HL-60/S4 treated with retinoic acid at 250 ng/mL for 4 days and 3 days (cell line): ENCODE measurements around the gene TRIO.

ENCODE experiments used
- in situ Hi-C: fragments of 300-500 bp; cut with MboI; formaldehyde crosslinking; loops from 2 replicates; pipeline ENCODE4 v1.7.0; 2022; ENCODE audit warnings: low sequenced_read_pairs

TRIO gene

DNA sequence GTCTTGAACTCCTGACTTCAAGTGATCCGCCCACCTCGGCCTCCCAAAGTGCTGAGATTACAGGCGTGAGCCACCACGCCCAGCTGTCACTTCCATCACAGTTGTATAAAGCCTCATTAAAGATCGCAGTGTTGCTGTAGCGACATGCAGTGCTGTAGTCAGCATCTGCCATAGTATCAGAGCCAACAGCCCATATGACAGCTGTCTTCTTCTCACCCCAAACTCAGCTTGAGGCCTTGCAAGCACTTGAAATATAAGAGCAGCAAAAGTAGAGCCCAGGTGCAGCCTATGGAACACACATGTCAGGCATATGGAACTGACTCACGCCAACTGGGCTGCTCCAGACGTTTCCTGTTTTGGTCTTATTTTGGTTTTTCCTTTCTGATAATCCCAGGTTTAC lies 167.8 kb downstream of the TRIO start:
- in situ Hi-C loops = no loop called here

DNA sequence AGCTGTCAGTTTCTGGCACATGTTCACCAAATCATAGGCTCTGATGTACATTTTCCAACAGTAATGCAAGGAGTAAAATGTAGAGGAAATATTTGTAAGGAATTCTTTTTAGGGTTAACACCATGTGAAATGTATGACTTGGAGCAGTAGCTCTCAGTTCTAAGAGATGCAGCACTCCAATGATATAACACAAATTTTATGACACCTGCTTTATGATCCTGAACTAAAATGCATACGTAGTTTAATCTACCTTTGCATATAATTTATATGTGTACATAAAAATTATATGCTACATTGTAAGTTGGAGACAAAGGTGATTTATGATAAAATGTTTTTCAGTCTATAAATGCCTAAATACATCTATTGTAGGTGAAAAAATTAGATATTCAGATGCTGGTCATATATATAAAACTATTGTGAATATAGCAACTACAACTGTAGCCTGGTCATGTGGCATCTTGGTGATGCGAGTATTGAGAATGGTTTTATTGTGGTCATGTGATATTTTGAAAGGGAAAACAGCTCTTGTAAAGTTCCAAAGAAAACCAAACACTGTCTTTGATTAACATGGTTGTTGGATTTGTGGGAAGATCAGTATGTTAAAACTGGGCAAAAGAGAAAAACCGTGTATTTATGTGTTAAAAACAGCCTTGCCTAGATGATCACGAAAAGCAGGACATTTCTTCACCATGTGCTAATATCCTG lies 171.0 kb downstream of the TRIO start:
- in situ Hi-C loops = no loop called here

DNA sequence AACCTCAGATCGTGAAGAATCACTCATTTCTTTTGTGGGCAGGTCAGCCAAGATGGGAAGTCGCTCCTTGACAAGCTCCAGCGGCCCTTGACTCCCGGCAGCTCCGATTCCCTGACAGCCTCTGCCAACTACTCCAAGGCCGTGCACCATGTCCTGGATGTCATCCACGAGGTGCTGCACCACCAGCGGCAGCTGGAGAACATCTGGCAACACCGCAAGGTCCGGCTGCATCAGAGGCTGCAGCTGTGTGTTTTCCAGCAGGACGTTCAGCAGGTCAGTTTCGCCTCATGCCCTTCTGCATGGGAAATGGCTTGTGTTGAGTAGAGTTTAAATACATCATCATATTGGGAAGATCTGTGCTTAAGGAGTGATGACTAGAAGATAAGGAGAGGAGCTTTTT lies 173.3 kb downstream of the TRIO start:
- in situ Hi-C loops = no loop called here

DNA sequence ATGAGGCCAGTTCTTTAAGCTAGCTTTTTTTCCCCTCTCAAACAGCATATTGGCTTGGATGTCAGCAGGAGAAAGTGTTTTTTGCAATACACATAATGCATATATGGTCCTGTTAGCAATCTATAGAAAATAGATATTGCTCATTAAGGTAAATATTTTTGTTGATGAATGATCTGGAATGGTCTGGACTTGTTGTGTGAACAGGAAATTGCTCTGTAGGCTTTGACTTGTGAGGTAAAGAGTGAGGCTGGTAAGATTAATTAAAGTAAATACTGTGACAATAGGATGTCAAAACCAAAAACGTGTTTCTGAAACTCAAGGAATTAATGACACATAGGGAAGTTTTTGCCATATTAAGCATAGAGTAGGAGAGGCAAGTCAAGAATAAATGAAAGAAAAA lies 176.0 kb downstream of the TRIO start:
- in situ Hi-C loops = no loop called here

DNA sequence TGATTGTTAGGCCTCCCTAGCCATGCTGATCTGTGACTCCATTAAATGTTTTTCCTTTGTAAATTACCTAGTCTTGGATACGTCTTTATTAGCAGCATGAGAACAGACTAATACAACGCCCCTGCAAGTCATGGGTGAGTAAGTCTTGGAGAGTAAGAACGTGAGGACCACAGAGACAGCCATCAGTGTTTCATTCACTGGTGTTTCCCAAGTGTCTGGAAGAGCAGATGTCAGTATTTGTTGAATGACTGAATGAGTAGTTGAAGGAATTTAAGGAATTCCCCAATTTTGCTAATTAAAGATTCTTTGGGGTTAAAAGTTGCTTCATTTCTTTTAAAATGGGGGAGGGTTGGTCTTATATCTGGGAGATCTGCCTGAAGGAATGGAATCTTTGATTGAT lies 178.8 kb downstream of the TRIO start:
- in situ Hi-C loops = no loop called here

DNA sequence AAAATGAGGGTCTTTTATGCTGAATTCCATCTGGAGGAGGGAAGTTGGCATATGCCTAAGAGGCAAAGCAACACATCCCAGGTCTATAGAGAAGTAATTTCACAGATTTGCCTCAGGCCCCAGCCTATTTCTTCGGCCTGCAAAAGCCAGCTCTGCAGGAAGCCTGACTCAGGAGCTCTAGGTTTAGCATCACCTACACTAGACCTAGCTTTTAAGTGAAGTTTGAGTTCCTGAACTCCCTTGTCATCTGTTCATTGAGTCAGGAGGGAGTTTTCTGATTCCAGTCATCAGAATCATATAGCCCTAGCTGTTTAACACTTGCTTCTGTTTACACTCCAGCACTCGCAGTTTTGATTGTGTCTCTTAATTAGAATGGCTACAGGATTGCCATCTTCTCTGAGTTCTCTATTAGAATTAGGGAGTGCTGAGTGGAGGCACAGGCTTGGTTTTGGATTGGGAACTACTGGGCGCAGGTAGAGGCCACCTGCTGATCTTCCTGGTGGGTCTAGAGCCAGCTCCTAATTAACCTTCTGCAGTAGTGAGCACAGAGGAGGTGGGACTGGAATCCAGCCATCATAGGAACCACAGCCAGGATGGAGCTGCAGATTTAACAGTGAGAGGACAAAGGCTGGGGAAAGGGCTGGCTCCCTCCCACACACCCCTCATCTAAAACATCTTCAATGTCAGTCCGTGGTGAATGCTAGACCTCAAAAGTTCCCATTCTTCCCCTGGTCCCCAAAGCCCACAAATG lies 179.5 kb downstream of the TRIO start:
- in situ Hi-C loops = no loop called here

DNA sequence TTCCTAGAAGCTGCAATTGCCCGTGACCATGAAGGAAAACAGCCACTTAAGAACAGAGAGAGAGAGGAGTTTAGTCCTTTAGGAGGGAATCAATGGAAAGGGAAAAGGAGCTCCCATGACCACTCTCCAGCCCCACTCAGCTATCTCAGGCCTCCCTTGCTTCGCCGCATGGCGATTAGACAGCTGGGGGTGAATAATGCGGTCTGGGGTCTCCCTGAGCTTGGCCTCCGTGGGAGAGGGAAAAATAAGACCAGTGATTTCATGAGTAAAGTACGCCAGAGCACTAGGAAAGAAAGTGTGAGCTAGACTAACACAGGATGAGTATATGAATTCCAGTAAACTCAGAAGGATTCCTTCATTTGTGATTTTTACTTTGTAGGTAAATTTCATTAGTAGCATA lies 180.3 kb downstream of the TRIO start:
- in situ Hi-C loops = no loop called here

DNA sequence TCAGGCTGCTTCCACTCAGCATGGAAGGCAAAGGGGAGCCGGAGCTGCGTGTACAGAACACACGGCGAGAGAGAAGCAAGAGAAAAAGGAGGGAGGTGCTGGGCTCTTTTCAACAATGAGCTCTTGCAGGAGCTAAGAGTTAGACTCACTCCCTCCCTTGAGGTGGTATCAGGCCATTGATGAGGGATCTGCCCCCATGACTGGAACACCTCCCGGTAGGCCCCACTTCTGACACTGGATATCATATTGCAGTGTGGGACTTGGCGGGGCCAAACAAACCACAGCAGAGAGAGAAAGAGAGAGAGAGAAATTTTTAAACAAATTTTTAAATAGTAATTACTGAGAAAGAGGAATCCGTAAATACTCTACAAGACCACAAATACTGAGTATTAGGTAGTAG lies 182.2 kb downstream of the TRIO start:
- in situ Hi-C loops = no loop called here

DNA sequence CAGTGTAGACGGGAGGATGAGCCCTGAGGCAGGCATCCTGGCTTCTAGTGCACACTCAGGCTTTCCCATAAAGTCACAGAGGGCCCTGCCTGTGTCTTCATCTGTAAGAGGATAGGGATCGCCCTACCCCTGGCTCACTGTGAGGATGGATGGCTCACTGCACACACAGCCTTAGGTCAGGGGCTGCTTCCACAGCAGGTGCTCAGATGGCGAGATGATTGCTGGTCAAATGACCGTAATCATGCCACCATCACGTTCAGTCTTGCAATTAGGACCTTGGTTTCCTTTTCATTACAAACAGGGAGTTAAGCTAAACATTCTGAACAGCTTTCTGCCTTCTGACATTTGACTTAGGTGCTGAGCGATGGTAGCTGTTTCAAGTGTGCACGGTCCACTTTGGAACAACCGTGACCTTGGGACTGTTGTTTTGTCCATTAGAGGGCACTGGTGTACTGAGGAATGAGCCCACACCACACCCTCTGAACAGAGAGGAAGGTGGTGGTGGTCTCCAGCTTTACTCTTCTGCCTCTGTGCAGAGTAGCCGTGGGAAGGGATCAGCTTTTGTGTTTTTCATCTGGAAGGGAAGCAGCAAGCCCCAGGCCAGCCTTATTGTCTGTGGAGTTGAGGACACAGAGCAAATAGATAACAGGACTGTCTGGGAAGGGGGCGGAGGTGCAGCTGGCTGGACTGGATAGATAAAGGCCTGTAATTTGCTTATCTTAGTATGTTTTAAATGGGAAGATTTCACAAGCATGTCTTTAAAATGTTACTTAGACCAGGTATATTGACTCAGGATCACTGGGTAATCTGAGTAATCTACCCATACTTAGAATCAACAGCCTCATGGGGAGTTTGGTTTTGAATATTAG lies 183.1 kb downstream of the TRIO start:
- in situ Hi-C loops = no loop called here

DNA sequence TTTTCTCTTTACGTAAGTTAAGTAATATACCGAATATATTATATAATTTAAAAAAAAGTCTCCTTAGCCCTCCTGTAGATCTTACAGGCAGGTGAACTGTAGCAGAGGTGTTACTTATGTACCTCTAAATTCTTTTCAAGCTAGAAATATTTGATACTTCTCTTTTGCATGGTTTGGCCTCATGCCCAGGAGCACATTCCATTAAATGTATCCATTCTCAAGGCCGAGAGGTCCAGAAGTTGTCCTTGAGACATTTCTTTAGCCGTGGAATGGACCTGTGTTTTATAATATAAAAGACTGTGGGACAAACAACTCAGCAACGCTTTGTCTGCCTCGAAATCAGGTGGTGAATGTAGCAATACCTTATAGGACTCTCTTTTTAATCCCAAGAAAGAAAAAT lies 184.5 kb downstream of the TRIO start:
- in situ Hi-C loops = no loop called here

DNA sequence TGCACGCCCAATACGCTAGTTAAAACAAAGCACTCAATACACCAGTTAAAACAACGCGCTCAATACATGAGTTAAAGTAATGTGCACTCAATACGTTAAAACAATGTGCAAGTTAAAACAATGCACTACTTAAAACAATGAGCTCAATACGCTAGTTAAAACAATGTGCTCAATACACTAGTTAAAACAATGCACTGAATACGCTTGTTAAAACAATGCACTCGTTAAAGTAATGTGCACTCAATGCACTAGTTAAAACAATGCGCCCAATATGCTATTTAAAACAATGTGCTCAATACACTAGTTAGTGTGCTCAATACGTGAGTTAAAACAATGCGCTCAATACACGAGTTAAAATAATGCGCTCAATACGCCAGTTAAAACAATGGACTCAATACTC lies 185.0 kb downstream of the TRIO start:
- in situ Hi-C loops = no loop called here

DNA sequence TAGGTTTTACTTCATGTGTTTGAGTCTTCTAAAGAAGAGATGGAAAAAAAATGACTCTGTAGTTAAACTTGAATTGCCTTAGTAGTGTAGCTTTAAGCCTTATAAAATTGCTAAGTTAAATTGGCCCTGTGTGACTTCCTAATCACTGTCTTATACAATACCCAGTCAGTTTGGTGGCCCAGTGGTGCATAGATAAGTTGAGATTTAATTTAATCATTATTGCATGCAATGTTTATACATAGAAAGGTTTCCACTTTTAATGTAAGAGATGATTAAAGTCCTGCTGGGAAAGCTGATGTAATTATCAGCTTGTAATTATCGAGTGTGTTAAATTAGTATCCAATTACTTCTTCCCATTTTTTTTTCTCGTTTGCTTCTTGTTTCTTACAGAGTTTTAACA lies 187.1 kb downstream of the TRIO start:
- in situ Hi-C loops = no loop called here

DNA sequence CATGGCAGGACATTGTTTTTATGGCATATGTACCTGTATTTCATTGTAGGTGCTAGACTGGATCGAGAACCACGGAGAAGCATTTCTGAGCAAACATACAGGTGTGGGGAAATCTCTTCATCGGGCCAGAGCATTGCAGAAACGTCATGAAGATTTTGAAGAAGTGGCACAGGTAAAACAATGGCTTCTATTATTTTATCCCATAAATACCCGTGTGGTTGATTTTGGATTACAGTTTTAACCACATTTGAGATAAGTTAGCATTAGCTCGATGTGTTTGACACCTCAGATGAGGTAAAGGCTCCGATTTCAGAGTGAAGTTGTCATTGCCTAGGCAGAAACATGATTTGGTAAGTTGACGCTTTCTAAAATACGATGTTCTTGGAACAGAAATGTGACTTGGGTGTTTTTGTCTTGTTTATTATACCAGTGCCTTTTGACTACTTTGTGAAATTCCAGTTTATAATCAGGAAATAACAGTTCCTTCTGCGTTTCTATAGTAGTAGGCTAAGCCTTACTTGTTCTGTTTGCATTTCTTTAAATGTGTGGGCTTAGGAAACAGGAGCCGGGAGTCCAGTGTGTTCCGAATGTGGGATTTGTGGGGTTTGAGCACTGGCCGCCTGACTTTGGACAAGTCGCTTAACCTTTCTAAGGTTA lies 187.7 kb downstream of the TRIO start:
- in situ Hi-C loops = no loop called here

DNA sequence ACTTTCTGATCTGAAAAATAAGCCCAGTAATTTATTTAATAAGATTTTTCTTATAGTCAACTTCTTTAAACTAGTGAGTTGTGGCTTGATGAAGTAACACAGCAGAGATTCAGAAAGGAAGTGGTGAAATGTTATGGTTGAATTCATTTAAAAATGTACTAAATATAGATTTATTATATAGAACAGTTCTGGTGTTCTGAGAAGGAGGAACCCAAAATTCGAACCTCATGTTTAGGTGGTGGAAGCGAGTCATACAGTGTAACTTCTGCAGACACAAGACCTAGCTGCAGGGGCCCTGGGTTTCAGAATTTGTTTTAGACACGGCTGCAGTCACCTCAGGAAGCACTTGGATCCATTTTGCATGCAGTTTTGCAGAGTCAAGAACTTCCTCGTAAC lies 188.2 kb downstream of the TRIO start:
- in situ Hi-C loops = no loop called here

DNA sequence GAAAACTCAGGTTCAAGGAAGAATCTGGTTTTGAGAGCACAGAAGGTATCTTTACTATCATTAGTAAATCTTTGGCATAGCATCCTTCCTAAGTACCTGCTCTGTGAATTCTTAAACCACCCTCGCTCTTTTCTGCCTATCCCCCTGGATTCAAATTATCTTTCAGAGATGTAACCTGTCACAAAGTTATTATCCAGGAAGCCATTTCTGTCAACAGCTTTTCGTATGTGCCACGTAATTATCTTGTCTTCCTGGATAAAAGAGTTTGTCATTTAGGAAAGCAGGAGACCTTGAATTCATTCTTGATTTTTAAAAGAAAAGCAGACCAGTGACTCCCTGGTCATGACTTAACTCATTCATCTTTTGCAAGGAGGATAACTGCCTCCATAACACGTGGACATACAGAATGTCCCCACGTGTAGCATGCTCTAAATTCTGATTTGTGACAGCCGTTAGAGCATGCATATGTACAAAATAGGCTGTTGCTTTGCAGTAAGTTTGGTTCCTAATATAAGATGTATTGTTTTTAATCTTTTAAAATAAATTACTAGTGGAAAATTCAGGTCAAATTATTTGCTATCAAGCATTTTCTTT lies 189.0 kb downstream of the TRIO start:
- in situ Hi-C loops = no loop called here

DNA sequence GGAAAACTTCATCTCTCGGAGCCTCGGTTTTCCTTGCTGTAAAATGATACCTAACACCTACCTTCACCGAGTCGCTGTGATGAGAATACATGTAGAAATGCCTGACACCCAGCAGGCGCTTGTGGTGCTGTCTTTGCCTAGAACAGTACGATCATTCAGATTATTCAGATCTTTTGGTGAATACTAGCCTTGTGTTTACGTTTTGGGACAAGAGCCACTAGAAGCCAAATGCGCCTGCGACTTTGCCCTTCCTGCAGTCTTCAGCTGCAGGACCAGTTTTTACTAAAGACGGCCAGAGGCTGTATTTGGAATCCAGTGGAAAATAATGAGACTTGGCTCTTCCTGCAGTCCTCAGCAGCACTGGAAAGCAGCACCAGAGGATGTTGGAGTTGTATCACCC lies 189.6 kb downstream of the TRIO start:
- in situ Hi-C loops = no loop called here

DNA sequence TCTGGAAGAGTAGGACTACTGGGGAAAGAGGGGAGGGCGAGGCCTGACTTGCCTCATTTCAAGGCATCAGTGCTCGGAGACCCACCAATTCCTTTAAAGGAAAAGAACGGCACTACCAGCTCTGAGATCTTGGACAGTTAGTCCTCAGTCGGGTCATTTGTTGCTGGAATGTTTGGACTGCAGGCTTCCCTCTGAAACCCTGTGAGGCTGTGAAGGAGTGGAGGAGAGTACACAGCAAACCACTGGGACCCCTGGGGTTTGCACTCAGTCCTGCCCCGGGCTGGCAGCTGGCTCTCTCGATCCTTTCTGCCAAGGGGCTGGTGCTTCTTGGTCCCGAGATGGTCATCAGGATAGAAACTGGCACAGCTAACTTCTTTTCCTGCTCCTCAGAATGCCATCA lies 194.5 kb downstream of the TRIO start:
- in situ Hi-C loops = no loop called here

DNA sequence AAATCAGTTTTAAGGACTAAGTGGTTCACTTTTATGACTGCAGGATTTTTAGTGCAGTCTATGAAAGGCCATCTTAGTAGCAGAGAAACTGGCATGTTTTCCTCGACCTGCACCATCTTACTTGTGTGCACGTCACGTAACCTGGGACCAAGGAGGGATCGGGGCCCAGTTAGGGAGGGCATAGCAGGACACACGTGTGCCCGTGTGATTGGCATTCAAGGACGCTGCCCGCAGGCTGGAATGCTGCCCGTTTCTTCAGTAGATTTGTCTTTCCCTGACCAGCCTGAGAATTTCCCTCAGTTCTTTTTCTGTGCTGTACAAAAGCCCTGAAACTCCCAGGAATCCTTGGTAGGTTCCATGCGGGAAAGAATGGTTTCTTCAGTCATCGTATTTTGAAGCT lies 196.3 kb downstream of the TRIO start:
- in situ Hi-C loops = no loop called here

DNA sequence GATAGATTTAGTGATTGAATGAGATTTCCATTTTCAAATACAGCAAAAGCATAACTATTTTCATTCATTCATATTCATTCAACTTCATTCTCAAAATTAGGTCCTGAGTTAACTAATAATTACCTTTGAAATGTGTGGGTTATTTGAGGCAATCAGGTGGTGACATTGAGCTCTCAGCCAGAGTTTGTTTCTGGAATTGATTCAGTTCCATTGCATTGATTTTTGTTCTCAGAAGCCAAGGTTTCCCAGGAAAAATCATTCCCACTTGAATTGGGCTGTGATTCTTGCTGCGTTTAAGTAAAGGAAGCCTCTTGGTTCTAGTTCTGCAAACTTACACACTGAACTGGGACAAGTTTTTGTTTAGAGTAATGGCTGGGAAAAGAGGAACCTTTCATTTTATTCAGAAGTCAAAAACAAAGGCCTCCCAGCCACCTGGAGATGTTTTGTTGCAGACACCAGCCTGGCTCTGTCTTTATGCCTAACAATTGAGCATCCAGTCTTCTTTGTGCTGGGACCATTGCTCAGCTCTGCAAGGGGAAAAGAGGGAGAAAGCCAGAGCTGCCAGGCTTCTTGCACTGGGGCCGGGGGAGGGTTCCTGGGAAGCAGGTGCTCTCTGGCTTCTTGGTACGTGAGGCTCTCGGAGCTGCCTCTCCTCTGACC lies 198.6 kb downstream of the TRIO start:
- in situ Hi-C loops = no loop called here

DNA sequence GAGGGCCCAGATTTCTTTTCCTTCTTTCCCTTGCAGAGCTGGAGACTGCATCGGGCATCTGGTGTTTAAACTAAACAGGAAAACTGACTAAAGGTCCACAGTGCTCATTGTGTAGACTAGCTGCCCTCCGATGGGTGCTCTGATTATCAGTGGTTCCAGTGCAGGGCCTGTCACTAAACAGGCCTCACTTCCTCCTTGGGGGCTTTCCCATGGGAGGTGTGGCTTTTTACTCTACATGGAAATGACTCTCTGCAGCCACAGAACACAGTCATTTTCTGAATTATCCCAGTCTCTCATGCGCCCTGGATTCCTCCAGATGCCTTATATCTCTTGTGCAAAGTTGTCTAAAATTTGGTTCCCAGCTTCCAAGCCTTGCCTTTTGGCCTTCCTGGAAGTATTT lies 199.2 kb downstream of the TRIO start:
- in situ Hi-C loops = no loop called here
